ENCODE results near the gene SLC6A19. TPM values are rescaled to one million over a fixed set of nuclear protein-coding genes. Genes with fewer than 3 reads are reported as not detected.
"Not testable (repeated sequence)": the region's sequence is repeated elsewhere in the genome, so short reads cannot be mapped to it uniquely, and the experiment has no call there.

Gene SLC6A19
- total and polyA plus RNA-seq, 10 of the 15 experiments (the other 5 are each of a cell fraction or from before 2014, with no cell fraction given) = 0.01 to 0.03 TPM; not detected in 8

GRCh38 chr5:1266791-1267190 is 65.4 kb downstream of the SLC6A19 start:
- H3K79me2 ChIP-seq (ENCODE audit: control insufficient read depth, insufficient read depth, low read length) = no peaks in the 10 kb centered on the region
- intact Hi-C loops (cut with micrococcal nuclease; ENCODE audit: unreplicated experiment) (no loop called here), in situ Hi-C loops (cut with MboI) (no loop called here)
- POLR2A ChIA-PET = no interaction called here
- H3K4me1 ChIP-seq (ENCODE audit: control insufficient read depth, insufficient read depth, low read length) = peaks cover 3% of the 10 kb centered on the region; the same call in 1 of the 2 replicates
- H2AFZ ChIP-seq (ENCODE audit: control insufficient read depth, low read depth, low read length) = no peak overlapping the region
- no peak overlapping the region for H3K27ac ChIP-seq (ENCODE audit: control insufficient read depth, insufficient read depth)
- ATAC-seq = no peak
- WGBS (ENCODE audit: insufficient coverage, insufficient replicate concordance, low lambda C conversion rate, missing lambda C conversion rate) = 52% methylated on average over 9 of the region's 9 CpGs
- H3K36me3 ChIP-seq (ENCODE audit: control insufficient read depth in 2 of 2, insufficient read depth in 2 of 2, low read length in 1 of 2) = peaks cover 0 to 8% of the 10 kb centered on the region in 2 experiments; a peak in 2 of 4 replicates
- H3K27me3 ChIP-seq (replicated peaks in 1 of 2; ENCODE audit: control insufficient read depth in 2 of 2, insufficient read depth in 2 of 2, low read length in 1 of 2) = no peaks in the 10 kb centered on the region
- H3K4me3 ChIP-seq = no peak overlapping the region
- no peak for DNase-seq (ENCODE audit: low read depth, low spot score)
- FAIRE-seq = no peak
- H4K20me1 ChIP-seq (ENCODE audit: control insufficient read depth, insufficient read depth) = no peaks in the 10 kb centered on the region; the same call in 1 of the 2 replicates
- CTCF ChIA-PET = no interaction called here
- BruUV-seq (replicated peaks) = no TSS peak
- no peak for TF ChIP-seq NFIC (IDR thresholded peaks at IDR 0.05; ENCODE audit: low read depth, low read length)
- TF ChIP-seq LARP7 (IDR thresholded peaks at IDR 0.05) = no peak
- no peak for TF ChIP-seq TBL1XR1 (IDR thresholded peaks at IDR 0.05; ENCODE audit: low read depth, low read length)
- TF ChIP-seq NFXL1 (IDR thresholded peaks at IDR 0.05; ENCODE audit: borderline replicate concordance) = no peak
- TF ChIP-seq BACH1 (IDR thresholded peaks at IDR 0.05; ENCODE audit: borderline replicate concordance) = no peak
- TF ChIP-seq ZNF24 (IDR thresholded peaks at IDR 0.05) = no peak
- no peak for TF ChIP-seq EGR1 (IDR thresholded peaks at IDR 0.05; ENCODE audit: borderline replicate concordance in 1 of 2, low read depth in 2 of 2, low read length in 2 of 2)
- TF ChIP-seq POLR2AphosphoS2 (IDR thresholded peaks at IDR 0.05; ENCODE audit: low read depth, low read length) = no peak
- TF ChIP-seq RCOR1 (conservative IDR thresholded peaks at IDR 0.05; ENCODE audit: low read depth, low read length) = no peak
- TF ChIP-seq POLR2AphosphoS5 (IDR thresholded peaks at IDR 0.05; ENCODE audit: low read length) = no peak
- TF ChIP-seq SPI1 (IDR thresholded peaks at IDR 0.05; ENCODE audit: borderline replicate concordance, insufficient read depth, low read depth, low read length) = no peak
- TF ChIP-seq IKZF2 (IDR thresholded peaks at IDR 0.05) = no peak
- TF ChIP-seq CREB1 (IDR thresholded peaks at IDR 0.05; ENCODE audit: low read depth) = no peak
- no peak for TF ChIP-seq TCF12 (IDR thresholded peaks at IDR 0.05; ENCODE audit: low read depth, low read length)
- TF ChIP-seq HDGF (IDR thresholded peaks at IDR 0.05) = no peak
- TF ChIP-seq GATAD2B (conservative IDR thresholded peaks at IDR 0.05; ENCODE audit: low read depth) = no peak
- TF ChIP-seq SMAD1 (IDR thresholded peaks at IDR 0.05; ENCODE audit: low read depth, partially characterized antibody) = no peak
- no peak for TF ChIP-seq FOXM1 (IDR thresholded peaks at IDR 0.05; ENCODE audit: low read depth, low read length)
- TF ChIP-seq FOXK2 (IDR thresholded peaks at IDR 0.05) = no peak
- TF ChIP-seq DPF2 (IDR thresholded peaks at IDR 0.05) = no peak
- no peaks in the 10 kb centered on the region; the same call in 2 of the 3 replicates for H3K9me3 ChIP-seq (replicated peaks; ENCODE audit: control insufficient read depth, insufficient read depth, low read length)
- no peak overlapping the region for H3K4me2 ChIP-seq (ENCODE audit: control insufficient read depth, insufficient read depth)
- RAD21 ChIA-PET (ENCODE audit: unreplicated experiment) = no interaction called here
- H3K9ac ChIP-seq (ENCODE audit: control insufficient read depth, insufficient read depth, low read length) = no peak overlapping the region
- SMC1A ChIA-PET (ENCODE audit: uncharacterized antibody, unreplicated experiment) = no interaction called here

DNA sequence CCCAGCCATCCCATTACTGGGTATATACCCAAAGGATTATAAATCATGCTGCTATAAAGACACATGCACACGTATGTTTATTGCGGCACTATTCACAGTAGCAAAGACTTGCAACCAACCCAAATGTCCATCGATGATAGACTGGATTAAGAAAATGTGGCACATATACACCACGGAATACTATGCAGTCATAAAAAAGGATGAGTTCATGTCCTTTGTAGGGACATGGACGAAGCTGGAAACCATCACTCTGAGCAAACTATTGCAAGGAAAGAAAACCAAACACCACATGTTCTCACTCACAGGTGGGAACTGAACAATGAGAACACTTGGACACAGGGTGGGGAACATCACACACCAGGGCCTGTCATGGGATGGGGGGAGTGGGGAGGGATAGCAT is 66.1 kb downstream of the SLC6A19 start:
- H3K4me3 ChIP-seq; H3K27me3 ChIP-seq (replicated peaks in 1 of 2; ENCODE audit: control insufficient read depth in 2 of 2, insufficient read depth in 2 of 2, low read length in 1 of 2); SMC1A ChIA-PET (ENCODE audit: uncharacterized antibody, unreplicated experiment); CTCF ChIA-PET; H4K20me1 ChIP-seq (ENCODE audit: control insufficient read depth, insufficient read depth); ATAC-seq; H3K9ac ChIP-seq (ENCODE audit: control insufficient read depth, insufficient read depth, low read length); H3K36me3 ChIP-seq (ENCODE audit: control insufficient read depth in 2 of 2, insufficient read depth in 2 of 2, low read length in 1 of 2); in situ Hi-C loops (cut with MboI); H3K27ac ChIP-seq (ENCODE audit: control insufficient read depth, insufficient read depth); RAD21 ChIA-PET (ENCODE audit: unreplicated experiment); H2AFZ ChIP-seq (ENCODE audit: control insufficient read depth, low read depth, low read length); POLR2A ChIA-PET; DNase-seq (ENCODE audit: low read depth, low spot score); H3K4me2 ChIP-seq (ENCODE audit: control insufficient read depth, insufficient read depth); BruUV-seq (replicated peaks); FAIRE-seq; H3K79me2 ChIP-seq (ENCODE audit: control insufficient read depth, insufficient read depth, low read length); H3K9me3 ChIP-seq (replicated peaks; ENCODE audit: control insufficient read depth, insufficient read depth, low read length); intact Hi-C loops (cut with micrococcal nuclease; ENCODE audit: unreplicated experiment); H3K4me1 ChIP-seq (ENCODE audit: control insufficient read depth, insufficient read depth, low read length): not testable (repeated sequence)
- 45% methylated on average over 5 of the region's 5 CpGs for WGBS (ENCODE audit: insufficient coverage, insufficient replicate concordance, low lambda C conversion rate, missing lambda C conversion rate)

Data from GM12878 (cell line).